GM06990 (cell line): ENCODE results near the gene NIPBL.

Experiments used
- DNase-seq: peaks from one replicate; pipeline ENCODE4 v3.0.0-alpha.2; 2011; ENCODE audit not compliant: insufficient read length; ENCODE audit errors: extremely low read depth
- H3K27me3 ChIP-seq: replicated peaks from 2 replicates; pipeline ENCODE4 v1.6.0; 2011; ENCODE audit warnings: low read length; ENCODE audit not compliant: control insufficient read depth, insufficient read depth
- H3K36me3 ChIP-seq: 2 replicates; pipeline ENCODE4 v1.5.1; 2011; ENCODE audit warnings: low read length; ENCODE audit not compliant: control insufficient read depth, insufficient read depth
- H3K4me3 ChIP-seq: replicated peaks from 2 replicates; pipeline ENCODE4 v1.5.1; 2011; ENCODE audit warnings: low read depth, mild to moderate bottlenecking, control low read depth, low read length
- CTCF ChIP-seq: IDR thresholded peaks from 2 replicates; pipeline ENCODE4 v1.5.1; 2011; ENCODE audit warnings: low read length, control low read depth, mild to moderate bottlenecking, inconsistent platforms; ENCODE audit not compliant: insufficient read depth, poor library complexity, severe bottlenecking

The NIPBL gene

GRCh38 chr5:36948650-36949049, 72.1 kb downstream of the NIPBL start:
- no peak for DNase-seq
- Histone ChIP-seq H3K36me3 (no peaks in the 10 kb centered on the region), H3K4me3 (no peak overlapping the region), H3K27me3 (no peaks in the 10 kb centered on the region)
- no peak for TF ChIP-seq CTCF

GRCh38 chr5:36949593-36949992, 73.0 kb downstream of the NIPBL start:
- TF ChIP-seq CTCF: no peak

GRCh38 chr5:36950586-36951457, 74.3 kb downstream of the NIPBL start:
- DNase-seq: no peak
- Histone ChIP-seq H3K27me3 (no peaks in the 10 kb centered on the region), H3K4me3 (no peak overlapping the region), H3K36me3 (no peaks in the 10 kb centered on the region)
- no peak for TF ChIP-seq CTCF

More at GRCh38 chr5:36949593-36949992, 73.0 kb downstream of the NIPBL start:
- H3K27me3 ChIP-seq: no peaks in the 10 kb centered on the region
- no peaks in the 10 kb centered on the region for H3K36me3 ChIP-seq
- H3K4me3 ChIP-seq: no peak overlapping the region
- no peak for DNase-seq

GRCh38 chr5:36953043-36953442, 76.5 kb downstream of the NIPBL start:
- no peak for DNase-seq
- no peak for TF ChIP-seq CTCF
- no peaks in the 10 kb centered on the region for H3K27me3 ChIP-seq
- H3K36me3 ChIP-seq: no peaks in the 10 kb centered on the region; the same call in 1 of the 2 replicates
- no peak overlapping the region for H3K4me3 ChIP-seq

- H3K27me3 ChIP-seq: no peaks in the 10 kb centered on the region
- H3K36me3 ChIP-seq: no peaks in the 10 kb centered on the region; the same call in 1 of the 2 replicates
- no peak for DNase-seq
- no peak for TF ChIP-seq CTCF
- no peak overlapping the region for H3K4me3 ChIP-seq
These were observed 81.5 kb downstream of the NIPBL start for GRCh38 chr5:36957953-36958537.
